Parathyroid adenoma (tissue), 2 donors: Measurements from ENCODE around the gene PJA2.

ENCODE experiments used
- H2AFZ ChIP-seq: fragments of 300-600 bp; sonication (generic); one replicate; pipeline ENCODE4 v1.7.0; 2017; ENCODE audit warnings: antibody characterized with exemption, mild to moderate bottlenecking
- H3K27ac ChIP-seq: fragments of 300-600 bp; sonication (generic); one replicate; pipeline ENCODE4 v1.7.0; 2017
- H3K27me3 ChIP-seq: fragments of 300-600 bp; sonication (generic); one replicate; pipeline ENCODE4 v1.7.0; 2017; ENCODE audit warnings: low read length; ENCODE audit not compliant: control insufficient read depth, insufficient read depth
- H3K36me3 ChIP-seq: fragments of 300-600 bp; sonication (generic); one replicate; pipeline ENCODE4 v1.7.0; 2017; ENCODE audit warnings: low read length; ENCODE audit not compliant: control insufficient read depth, insufficient read depth
- H3K4me1 ChIP-seq: fragments of 300-600 bp; sonication (generic); one replicate; pipeline ENCODE4 v1.7.0; 2017; ENCODE audit warnings: control low read depth
- H3K4me2 ChIP-seq: fragments of 300-600 bp; sonication (generic); one replicate; pipeline ENCODE4 v1.7.0; 2017; ENCODE audit warnings: low read length
- H3K4me3 ChIP-seq: fragments of 300-600 bp; sonication (generic); one replicate; pipeline ENCODE4 v1.7.0; 2017; ENCODE audit warnings: low read depth, low read length
- H3K79me2 ChIP-seq: fragments of 300-600 bp; sonication (generic); one replicate; pipeline ENCODE4 v1.7.0; 2017; ENCODE audit warnings: control low read depth
- H3K9ac ChIP-seq: fragments of 300-600 bp; sonication (generic); one replicate; pipeline ENCODE4 v1.7.0; 2017; ENCODE audit warnings: mild to moderate bottlenecking
- H3K9me3 ChIP-seq: fragments of 300-600 bp; sonication (generic); one replicate; pipeline ENCODE4 v1.7.0; 2017; ENCODE audit warnings: low read length; ENCODE audit not compliant: control insufficient read depth
- TF ChIP-seq, protein P1 (sequence below): fragments of 300-600 bp; sonication (generic); IDR thresholded peaks from one replicate; pipeline ENCODE4 v1.7.0; 2017; ENCODE audit warnings: antibody characterized with exemption, mild to moderate bottlenecking
- donor health status: primary hyperparathyroidism.

PJA2 gene

DNA sequence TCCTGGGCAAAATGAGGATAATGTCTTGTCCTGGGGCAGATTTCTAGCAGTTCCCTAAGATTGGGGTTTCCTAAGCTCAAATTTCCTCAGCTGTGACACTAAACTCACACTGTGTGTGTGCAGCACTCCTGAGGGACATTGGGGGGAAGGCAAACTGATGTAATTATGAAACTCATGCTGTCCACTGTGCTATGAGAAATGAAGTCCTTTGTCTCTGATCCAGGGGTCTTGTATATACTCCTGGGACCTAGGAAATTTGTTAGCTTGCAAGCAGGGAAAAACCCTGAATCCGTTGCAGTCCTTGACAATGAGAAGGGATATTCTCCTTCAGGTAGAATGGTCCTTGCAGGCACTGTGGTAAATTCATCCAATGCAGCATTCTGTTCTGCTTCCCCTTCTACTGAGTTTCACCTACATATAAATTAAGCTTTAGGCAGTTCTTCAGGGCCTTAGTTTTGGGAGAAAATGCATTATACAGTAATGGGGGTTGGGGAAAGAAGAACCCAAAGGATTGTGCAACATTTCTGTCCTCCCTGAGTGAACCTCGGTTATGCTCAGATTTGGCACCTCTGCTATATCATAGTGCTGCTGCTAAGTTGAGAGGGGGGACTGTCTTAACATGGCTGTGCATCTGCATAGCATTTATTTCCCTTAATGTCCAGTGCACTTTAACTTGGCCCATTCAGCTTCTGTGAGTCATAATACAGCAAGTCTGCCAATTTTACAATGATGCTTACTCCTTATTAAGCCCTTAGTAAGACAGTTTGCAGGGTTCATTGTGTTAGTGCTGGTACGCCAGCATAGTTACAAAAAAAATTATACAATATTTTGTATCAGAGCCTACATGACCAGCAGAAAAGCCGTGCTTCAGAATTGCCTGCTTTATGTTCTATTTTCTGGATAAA is 80.2 kb downstream of the PJA2 start:
- Histone ChIP-seq H3K4me2 (no peak overlapping the region), H3K9me3 (no peaks in the 10 kb centered on the region), H2AFZ (no peak overlapping the region), H3K27me3 (no peaks in the 10 kb centered on the region), H3K36me3 (no peaks in the 10 kb centered on the region), H3K79me2 (no peaks in the 10 kb centered on the region), H3K4me1 (no peaks in the 10 kb centered on the region), H3K27ac (no peak overlapping the region), H3K9ac (no peak overlapping the region), H3K4me3 (no peak overlapping the region)
- TF ChIP-seq, protein P1, sequence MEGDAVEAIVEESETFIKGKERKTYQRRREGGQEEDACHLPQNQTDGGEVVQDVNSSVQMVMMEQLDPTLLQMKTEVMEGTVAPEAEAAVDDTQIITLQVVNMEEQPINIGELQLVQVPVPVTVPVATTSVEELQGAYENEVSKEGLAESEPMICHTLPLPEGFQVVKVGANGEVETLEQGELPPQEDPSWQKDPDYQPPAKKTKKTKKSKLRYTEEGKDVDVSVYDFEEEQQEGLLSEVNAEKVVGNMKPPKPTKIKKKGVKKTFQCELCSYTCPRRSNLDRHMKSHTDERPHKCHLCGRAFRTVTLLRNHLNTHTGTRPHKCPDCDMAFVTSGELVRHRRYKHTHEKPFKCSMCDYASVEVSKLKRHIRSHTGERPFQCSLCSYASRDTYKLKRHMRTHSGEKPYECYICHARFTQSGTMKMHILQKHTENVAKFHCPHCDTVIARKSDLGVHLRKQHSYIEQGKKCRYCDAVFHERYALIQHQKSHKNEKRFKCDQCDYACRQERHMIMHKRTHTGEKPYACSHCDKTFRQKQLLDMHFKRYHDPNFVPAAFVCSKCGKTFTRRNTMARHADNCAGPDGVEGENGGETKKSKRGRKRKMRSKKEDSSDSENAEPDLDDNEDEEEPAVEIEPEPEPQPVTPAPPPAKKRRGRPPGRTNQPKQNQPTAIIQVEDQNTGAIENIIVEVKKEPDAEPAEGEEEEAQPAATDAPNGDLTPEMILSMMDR: no peak

DNA sequence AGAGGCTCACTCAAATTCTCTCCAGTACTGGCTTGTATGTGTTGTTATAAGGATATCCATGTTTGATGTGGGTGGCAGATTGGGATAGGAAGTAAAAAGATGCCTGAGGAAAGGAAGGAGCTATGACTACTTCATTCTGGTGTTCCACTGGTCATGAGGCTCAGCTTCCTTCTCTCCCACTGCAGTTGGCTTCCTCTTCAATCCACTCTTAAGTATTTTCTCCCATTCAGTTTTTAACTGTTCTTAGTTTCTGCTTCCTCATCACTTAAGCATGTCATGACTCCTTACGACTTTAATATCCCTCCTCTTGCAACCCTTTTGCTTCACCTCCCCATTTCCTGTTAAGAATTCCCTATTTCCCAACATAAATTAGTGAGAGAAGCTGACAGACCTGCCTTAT is 81.1 kb downstream of the PJA2 start:
- no peak overlapping the region for H3K9ac ChIP-seq
- H3K27ac ChIP-seq: no peak overlapping the region
- TF ChIP-seq, protein P1: no peak
- H3K79me2 ChIP-seq: no peaks in the 10 kb centered on the region
- no peaks in the 10 kb centered on the region for H3K9me3 ChIP-seq
- H3K36me3 ChIP-seq: no peaks in the 10 kb centered on the region
- no peak overlapping the region for H3K4me3 ChIP-seq
- H2AFZ ChIP-seq: no peak overlapping the region
- no peaks in the 10 kb centered on the region for H3K4me1 ChIP-seq
- no peaks in the 10 kb centered on the region for H3K27me3 ChIP-seq
- H3K4me2 ChIP-seq: no peak overlapping the region

DNA sequence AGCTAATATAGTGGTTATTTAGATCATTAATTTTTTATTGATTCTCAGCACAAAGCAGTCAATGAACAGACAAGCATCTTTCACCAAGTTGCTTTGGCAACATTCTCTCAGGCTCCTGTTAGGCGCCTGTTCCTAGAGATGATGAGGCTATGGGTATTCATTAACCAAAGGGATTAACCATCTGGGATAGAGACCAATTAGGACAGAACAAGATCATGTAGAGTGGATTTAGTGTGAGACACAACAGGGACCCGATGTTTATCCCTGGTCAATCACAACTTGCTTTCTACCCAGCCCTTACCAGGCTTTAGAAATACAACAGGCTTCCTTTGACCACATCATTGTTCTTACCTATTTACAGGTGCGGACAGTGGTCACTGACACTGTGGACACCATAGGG is 82.2 kb downstream of the PJA2 start:
- Histone ChIP-seq H3K79me2 (no peaks in the 10 kb centered on the region), H3K4me3 (no peak overlapping the region), H3K27me3 (no peaks in the 10 kb centered on the region), H3K9me3 (no peaks in the 10 kb centered on the region), H3K36me3 (no peaks in the 10 kb centered on the region), H2AFZ (no peak overlapping the region), H3K4me1 (no peaks in the 10 kb centered on the region), H3K27ac (no peak overlapping the region), H3K9ac (no peak overlapping the region), H3K4me2 (no peak overlapping the region)
- TF ChIP-seq, protein P1: no peak

DNA sequence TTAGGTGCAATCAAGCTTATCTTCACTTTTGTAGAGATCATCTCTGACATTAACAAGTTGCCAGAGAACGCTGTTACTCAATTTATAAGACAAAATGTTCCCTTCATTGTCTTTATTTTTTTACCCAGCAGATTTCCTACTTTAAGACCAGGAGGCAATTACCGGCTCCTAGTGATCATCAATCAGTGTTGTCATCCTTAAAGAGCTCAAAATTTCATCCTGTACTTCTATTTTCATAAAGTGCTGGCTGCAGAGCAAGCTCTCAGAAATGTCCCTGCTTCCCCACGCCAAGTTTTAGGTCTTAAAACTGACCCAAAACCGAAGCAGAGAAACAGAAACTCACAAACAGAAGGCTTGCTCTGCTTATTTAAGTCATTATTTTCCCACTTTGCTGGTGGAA is 82.9 kb downstream of the PJA2 start:
- H3K4me1 ChIP-seq: no peaks in the 10 kb centered on the region
- H3K9me3 ChIP-seq: no peaks in the 10 kb centered on the region
- H3K27ac ChIP-seq: no peak overlapping the region
- H3K4me3 ChIP-seq: no peak overlapping the region
- no peaks in the 10 kb centered on the region for H3K27me3 ChIP-seq
- H3K79me2 ChIP-seq: no peaks in the 10 kb centered on the region
- H3K9ac ChIP-seq: no peak overlapping the region
- no peak overlapping the region for H3K4me2 ChIP-seq
- TF ChIP-seq, protein P1: no peak
- H2AFZ ChIP-seq: no peak overlapping the region
- H3K36me3 ChIP-seq: no peaks in the 10 kb centered on the region

DNA sequence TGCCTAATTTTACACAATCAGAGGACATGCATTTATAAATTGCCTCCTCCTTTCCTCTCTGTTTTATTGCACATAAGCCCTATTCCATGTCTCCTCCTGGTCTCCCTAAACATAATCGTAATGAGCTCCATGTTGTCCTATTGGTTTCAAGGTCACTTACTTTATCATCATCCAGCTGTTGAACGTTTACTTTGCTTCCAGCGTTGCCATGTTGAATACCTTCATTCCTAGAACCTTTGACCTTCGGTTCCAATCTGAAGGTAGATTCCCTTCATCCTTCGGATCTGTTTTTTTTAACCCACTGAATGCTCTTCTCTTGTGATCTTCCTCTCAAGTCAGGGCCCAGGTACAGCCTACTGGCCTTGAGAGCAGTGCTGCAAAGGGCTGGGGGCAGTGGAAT is 84.3 kb downstream of the PJA2 start:
- Histone ChIP-seq H3K4me3 (no peak overlapping the region), H3K4me2 (no peak overlapping the region), H3K4me1 (no peaks in the 10 kb centered on the region), H3K27ac (no peak overlapping the region), H2AFZ (no peak overlapping the region), H3K9me3 (no peaks in the 10 kb centered on the region), H3K9ac (no peak overlapping the region), H3K27me3 (no peaks in the 10 kb centered on the region), H3K79me2 (no peaks in the 10 kb centered on the region), H3K36me3 (no peaks in the 10 kb centered on the region)
- TF ChIP-seq, protein P1: no peak
